H9 (cell line): ENCODE results near the gene TAF4B. TPM values are rescaled to one million over a fixed set of nuclear protein-coding genes. Genes with fewer than 3 reads are reported as not detected.

Experiments
- DNase-seq: peaks from one replicate; pipeline ENCODE4 v3.0.0-alpha.2; 2017
- H2AFZ ChIP-seq: one replicate; pipeline ENCODE4 v1.6.1; 2013; ENCODE audit warnings: mild to moderate bottlenecking, low read length, control low read depth, moderate library complexity
- H2AK5ac ChIP-seq: 2 replicates; pipeline ENCODE4 v1.6.1; 2013; ENCODE audit warnings: low read length, control low read depth, mixed read lengths; ENCODE audit not compliant: insufficient read length
- H2BK120ac ChIP-seq: one replicate; pipeline ENCODE4 v1.6.1; 2013; ENCODE audit warnings: low read depth, mild to moderate bottlenecking, low read length, control low read depth, inconsistent platforms; ENCODE audit not compliant: poor library complexity, severe bottlenecking
- H2BK12ac ChIP-seq: 2 replicates; pipeline ENCODE4 v1.6.1; 2013; ENCODE audit warnings: low read length, control low read depth, mixed read lengths, low read depth; ENCODE audit not compliant: insufficient read length
- H2BK15ac ChIP-seq: 2 replicates; pipeline ENCODE4 v1.6.1; 2013; ENCODE audit warnings: low read depth, low read length, control low read depth
- H2BK20ac ChIP-seq: one replicate; pipeline ENCODE4 v1.6.1; 2013; ENCODE audit warnings: low read depth, mild to moderate bottlenecking, low read length, control low read depth, inconsistent platforms; ENCODE audit not compliant: poor library complexity, severe bottlenecking
- H2BK5ac ChIP-seq: 2 replicates; pipeline ENCODE4 v1.6.1; 2013; ENCODE audit warnings: low read length, control low read depth, mixed read lengths; ENCODE audit not compliant: insufficient read length
- H3K14ac ChIP-seq: 2 replicates; pipeline ENCODE4 v1.6.1; 2013; ENCODE audit warnings: low read length, control low read depth; ENCODE audit not compliant: insufficient read depth
- H3K18ac ChIP-seq: 2 replicates; pipeline ENCODE4 v1.6.1; 2013; ENCODE audit warnings: low read depth, mild to moderate bottlenecking, mixed read lengths, low read length, control low read depth; ENCODE audit not compliant: insufficient read length
- H3K23ac ChIP-seq: 2 replicates; pipeline ENCODE4 v1.6.1; 2013; ENCODE audit warnings: low read length, control low read depth, mixed read lengths, low read depth; ENCODE audit not compliant: insufficient read length
- H3K23me2 ChIP-seq: 2 replicates; pipeline ENCODE4 v1.6.1; 2013; ENCODE audit warnings: low read depth, mild to moderate bottlenecking, mixed read lengths, low read length, control low read depth; ENCODE audit not compliant: insufficient read length, poor library complexity, severe bottlenecking
- H3K27ac ChIP-seq: 2 replicates; pipeline ENCODE4 v1.5.1; 2013; ENCODE audit warnings: low read length, control low read depth, mixed read lengths, low read depth; ENCODE audit not compliant: insufficient read length
- H3K27me3 ChIP-seq: 2 replicates; pipeline ENCODE4 v1.6.1; 2013; ENCODE audit warnings: low read length, control low read depth, inconsistent platforms; ENCODE audit not compliant: insufficient read depth
- H3K4ac ChIP-seq: 2 replicates; pipeline ENCODE4 v1.6.1; 2013; ENCODE audit warnings: low read depth, mild to moderate bottlenecking, control low read depth, inconsistent platforms, low read length, moderate library complexity
- H3K4me1 ChIP-seq: 2 replicates; pipeline ENCODE4 v1.6.1; 2013; ENCODE audit warnings: low read length, control low read depth, inconsistent platforms; ENCODE audit not compliant: insufficient read depth
- H3K4me2 ChIP-seq: 2 replicates; pipeline ENCODE4 v1.6.1; 2013; ENCODE audit warnings: low read length, control low read depth, mixed read lengths; ENCODE audit not compliant: insufficient read length, insufficient read depth
- H3K56ac ChIP-seq: 2 replicates; pipeline ENCODE4 v1.6.1; 2013; ENCODE audit warnings: low read depth, mild to moderate bottlenecking, mixed read lengths, low read length, control low read depth; ENCODE audit not compliant: insufficient read length
- H3K79me1 ChIP-seq: 2 replicates; pipeline ENCODE4 v1.6.1; 2013; ENCODE audit warnings: low read depth, mild to moderate bottlenecking, moderate library complexity, low read length, control low read depth, inconsistent platforms; ENCODE audit not compliant: insufficient read depth, poor library complexity, severe bottlenecking
- H3K79me2 ChIP-seq: 2 replicates; pipeline ENCODE4 v1.6.1; 2013; ENCODE audit warnings: low read length, control low read depth, inconsistent platforms; ENCODE audit not compliant: insufficient read depth
- H3K9ac ChIP-seq: 2 replicates; pipeline ENCODE4 v1.6.1; 2013; ENCODE audit warnings: low read length, control low read depth, mixed read lengths; ENCODE audit not compliant: insufficient read length; ENCODE audit errors: extremely low read depth
- H3K9me3 ChIP-seq: one replicate; pipeline ENCODE4 v1.6.1; 2013; ENCODE audit warnings: low read depth, low read length, inconsistent platforms; ENCODE audit not compliant: control insufficient read depth
- H3T11ph ChIP-seq: one replicate; pipeline ENCODE4 v1.6.1; 2013; ENCODE audit warnings: mild to moderate bottlenecking, low read length, control low read depth, inconsistent platforms
- H4K20me1 ChIP-seq: one replicate; pipeline ENCODE4 v1.6.1; 2013; ENCODE audit not compliant: control insufficient read depth, insufficient read length, insufficient read depth
- H4K5ac ChIP-seq: 2 replicates; pipeline ENCODE4 v1.6.1; 2013; ENCODE audit warnings: low read depth, mild to moderate bottlenecking, mixed read lengths, low read length, control low read depth; ENCODE audit not compliant: insufficient read length
- H4K8ac ChIP-seq: replicated peaks from 2 replicates; pipeline ENCODE4 v1.6.1; 2013; ENCODE audit warnings: low read length, control low read depth, mixed read lengths, low read depth; ENCODE audit not compliant: insufficient read length
- H4K91ac ChIP-seq: 2 replicates; pipeline ENCODE4 v1.6.1; 2013; ENCODE audit warnings: low read depth, mild to moderate bottlenecking, moderate library complexity, mixed read lengths, low read length, control low read depth; ENCODE audit not compliant: insufficient read length
- H3K27ac Mint-ChIP-seq, 3 experiments: 2 replicates in 2 of 3; 3 replicates in 1 of 3; pipeline ENCODE4 v1.8.0; 2020 to 2021; ENCODE audit warnings: mixed read lengths in 3 of 3, mild to moderate bottlenecking in 1 of 3, moderate library complexity in 1 of 3
- H3K27me3 Mint-ChIP-seq: 2 replicates; pipeline ENCODE4 v1.8.0; 2021; ENCODE audit warnings: low read depth, mild to moderate bottlenecking, moderate library complexity, mixed read lengths
- H3K36me3 Mint-ChIP-seq, 3 experiments: 2 replicates in 2 of 3; 3 replicates in 1 of 3; pipeline ENCODE4 v1.8.0; 2020 to 2021; ENCODE audit warnings: low read depth in 3 of 3, mixed read lengths in 3 of 3; ENCODE audit not compliant: insufficient read depth in 1 of 3
- H3K4me1 Mint-ChIP-seq, 2 experiments: 2 replicates each; pipeline ENCODE4 v1.8.0; 2020; ENCODE audit warnings: mixed read lengths in 2 of 2
- H3K4me3 Mint-ChIP-seq, 2 experiments: 2 replicates in 1 of 2; 3 replicates in 1 of 2; pipeline ENCODE4 v1.8.0; 2020 to 2021; ENCODE audit warnings: mild to moderate bottlenecking in 2 of 2, mixed read lengths in 2 of 2, moderate library complexity in 1 of 2
- H3K9me3 Mint-ChIP-seq, 2 experiments: 2 replicates in 1 of 2; 3 replicates in 1 of 2; pipeline ENCODE4 v1.8.0; 2020; ENCODE audit warnings: mild to moderate bottlenecking in 2 of 2, mixed read lengths in 2 of 2, moderate library complexity in 1 of 2
- WGBS: extraction: QIAGEN DNeasy Blood & Tissue Kit; methylation state at CpG from one replicate; pipeline ENCODE4 v1.1.7; 2013; ENCODE audit warnings: missing lambda C conversion rate, low lambda C conversion rate, mixed read lengths; ENCODE audit not compliant: insufficient read length; ENCODE audit errors: extremely low coverage; 5-methylcytosine and 5-hydroxymethylcytosine counted together
- total RNA-seq: library from RNA; stranded (reverse); gene quantifications from 2 replicates; pipeline ENCODE4 v1.2.1, GENCODE V29; 2021
- TF ChIP-seq, protein P1 (sequence below): fragments of 200-600 bp; sonication (generic); conservative IDR thresholded peaks from 3 replicates; pipeline ENCODE4 v1.8.0; 2021; ENCODE audit warnings: antibody characterized with exemption, mild to moderate bottlenecking

The TAF4B gene
- total RNA-seq, 1 experiment from 2014 or later: 19.8 TPM

DNA sequence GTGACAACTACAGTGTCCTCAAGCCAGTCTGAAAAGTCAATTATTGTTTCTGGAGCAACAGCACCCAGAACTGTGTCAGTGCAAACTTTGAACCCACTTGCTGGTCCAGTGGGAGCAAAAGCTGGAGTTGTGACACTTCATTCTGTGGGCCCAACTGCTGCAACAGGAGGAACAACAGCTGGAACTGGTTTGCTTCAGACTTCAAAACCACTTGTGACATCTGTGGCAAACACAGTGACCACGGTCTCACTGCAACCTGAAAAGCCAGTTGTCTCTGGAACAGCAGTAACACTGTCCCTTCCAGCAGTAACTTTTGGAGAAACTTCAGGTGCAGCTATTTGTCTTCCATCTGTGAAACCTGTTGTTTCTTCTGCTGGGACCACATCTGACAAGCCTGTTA, 59.8 kb downstream of the TAF4B start:
- Mint-ChIP-seq H3K27me3 (no peaks in the 10 kb centered on the region), H3K9me3 (no peaks in the 10 kb centered on the region), H3K36me3 (peaks cover 26 to 46% (median 28%) of the 10 kb centered on the region in 3 experiments), H3K27ac (no peak overlapping the region), H3K4me3 (no peak overlapping the region), H3K4me1 (peaks cover 2 to 5% of the 10 kb centered on the region in 2 experiments; a peak in 2 of 4 replicates)
- WGBS: no CpG with 5 or more reads among the region's 1 CpG
- Histone ChIP-seq H2BK15ac (no peak overlapping the region), H3K14ac (no peak overlapping the region), H2AFZ (no peak overlapping the region), H3K4me2 (no peak overlapping the region), H2BK5ac (no peak overlapping the region), H3K9ac (no peak overlapping the region), H3T11ph (no peak overlapping the region), H3K4ac (no peak overlapping the region), H2BK20ac (no peak overlapping the region), H4K91ac (no peak overlapping the region), H3K23ac (no peak overlapping the region), H4K8ac (no peak overlapping the region), H4K20me1 (no peaks in the 10 kb centered on the region), H2AK5ac (no peak overlapping the region), H3K79me2 (peaks cover 2% of the 10 kb centered on the region; the same call in 1 of the 2 replicates), H3K27ac (no peak overlapping the region), H3K9me3 (no peaks in the 10 kb centered on the region), H3K4me1 (no peaks in the 10 kb centered on the region), H2BK120ac (no peak overlapping the region), H3K79me1 (no peaks in the 10 kb centered on the region), H3K56ac (no peak overlapping the region), H3K23me2 (no peaks in the 10 kb centered on the region), H2BK12ac (no peak overlapping the region), H3K27me3 (no peaks in the 10 kb centered on the region), H4K5ac (no peak overlapping the region), H3K18ac (no peak overlapping the region)
- TF ChIP-seq, protein P1, sequence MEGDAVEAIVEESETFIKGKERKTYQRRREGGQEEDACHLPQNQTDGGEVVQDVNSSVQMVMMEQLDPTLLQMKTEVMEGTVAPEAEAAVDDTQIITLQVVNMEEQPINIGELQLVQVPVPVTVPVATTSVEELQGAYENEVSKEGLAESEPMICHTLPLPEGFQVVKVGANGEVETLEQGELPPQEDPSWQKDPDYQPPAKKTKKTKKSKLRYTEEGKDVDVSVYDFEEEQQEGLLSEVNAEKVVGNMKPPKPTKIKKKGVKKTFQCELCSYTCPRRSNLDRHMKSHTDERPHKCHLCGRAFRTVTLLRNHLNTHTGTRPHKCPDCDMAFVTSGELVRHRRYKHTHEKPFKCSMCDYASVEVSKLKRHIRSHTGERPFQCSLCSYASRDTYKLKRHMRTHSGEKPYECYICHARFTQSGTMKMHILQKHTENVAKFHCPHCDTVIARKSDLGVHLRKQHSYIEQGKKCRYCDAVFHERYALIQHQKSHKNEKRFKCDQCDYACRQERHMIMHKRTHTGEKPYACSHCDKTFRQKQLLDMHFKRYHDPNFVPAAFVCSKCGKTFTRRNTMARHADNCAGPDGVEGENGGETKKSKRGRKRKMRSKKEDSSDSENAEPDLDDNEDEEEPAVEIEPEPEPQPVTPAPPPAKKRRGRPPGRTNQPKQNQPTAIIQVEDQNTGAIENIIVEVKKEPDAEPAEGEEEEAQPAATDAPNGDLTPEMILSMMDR: no peak
- DNase-seq: no peak
